ENCODE results near the gene ERN1. TPM values are rescaled to one million over a fixed set of nuclear protein-coding genes. Genes with fewer than 3 reads are reported as not detected.

ERN1 gene
- total RNA-seq, 4 donors from 2014 or later, result 9.5 to 20.2 (median 12.8) TPM

DNA sequence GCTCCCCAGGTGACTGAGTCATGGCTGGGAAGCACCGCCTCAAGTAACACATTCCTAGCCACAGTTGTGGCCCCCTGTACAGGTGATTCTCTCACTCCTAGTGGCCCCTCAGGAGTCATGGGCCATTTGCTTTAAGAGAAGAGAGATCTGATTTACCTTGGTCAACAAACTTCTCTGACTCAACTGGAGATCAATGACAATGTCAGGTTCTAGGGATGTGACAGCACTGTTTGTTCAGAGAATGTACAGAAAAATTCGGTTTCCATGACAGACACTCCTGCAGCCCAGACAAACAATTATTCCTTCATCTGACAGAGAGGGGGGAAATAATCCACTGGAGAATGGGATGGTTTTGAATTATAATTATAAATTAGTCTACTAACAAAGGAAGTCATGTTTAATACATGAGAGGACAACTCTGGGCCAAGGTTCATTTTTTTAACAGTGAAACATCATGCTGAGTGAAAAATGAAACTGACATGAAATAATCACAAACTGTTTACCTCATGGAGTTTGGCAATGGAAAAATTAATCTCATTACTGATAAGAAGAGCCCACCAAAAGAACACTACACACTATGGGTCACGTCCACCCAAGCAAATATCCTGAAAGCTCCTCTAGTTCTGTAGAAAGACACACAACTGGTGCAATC, 9.7 kb downstream of the ERN1 start:
- no peak overlapping the region for H3K4me3 ChIP-seq (replicated peaks in 1 of 3)
- no peak overlapping the region for H3K27ac ChIP-seq
- H3K9me3 ChIP-seq, result no peaks in the 10 kb centered on the region
- peaks cover 9 to 17% of the 10 kb centered on the region in 2 donors for H3K4me1 ChIP-seq
- H3K36me3 ChIP-seq, result no peaks in the 10 kb centered on the region
- no peaks in the 10 kb centered on the region for H3K27me3 ChIP-seq
- no peak for DNase-seq
- TF ChIP-seq POLR2A (IDR thresholded peaks at IDR 0.05), result no peak
- TF ChIP-seq, protein P1, sequence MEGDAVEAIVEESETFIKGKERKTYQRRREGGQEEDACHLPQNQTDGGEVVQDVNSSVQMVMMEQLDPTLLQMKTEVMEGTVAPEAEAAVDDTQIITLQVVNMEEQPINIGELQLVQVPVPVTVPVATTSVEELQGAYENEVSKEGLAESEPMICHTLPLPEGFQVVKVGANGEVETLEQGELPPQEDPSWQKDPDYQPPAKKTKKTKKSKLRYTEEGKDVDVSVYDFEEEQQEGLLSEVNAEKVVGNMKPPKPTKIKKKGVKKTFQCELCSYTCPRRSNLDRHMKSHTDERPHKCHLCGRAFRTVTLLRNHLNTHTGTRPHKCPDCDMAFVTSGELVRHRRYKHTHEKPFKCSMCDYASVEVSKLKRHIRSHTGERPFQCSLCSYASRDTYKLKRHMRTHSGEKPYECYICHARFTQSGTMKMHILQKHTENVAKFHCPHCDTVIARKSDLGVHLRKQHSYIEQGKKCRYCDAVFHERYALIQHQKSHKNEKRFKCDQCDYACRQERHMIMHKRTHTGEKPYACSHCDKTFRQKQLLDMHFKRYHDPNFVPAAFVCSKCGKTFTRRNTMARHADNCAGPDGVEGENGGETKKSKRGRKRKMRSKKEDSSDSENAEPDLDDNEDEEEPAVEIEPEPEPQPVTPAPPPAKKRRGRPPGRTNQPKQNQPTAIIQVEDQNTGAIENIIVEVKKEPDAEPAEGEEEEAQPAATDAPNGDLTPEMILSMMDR (IDR thresholded peaks at IDR 0.05), result no peak
- WGBS, 2 donors, result 80 to 86% methylated on average over 3 of the region's 3 CpGs
- intact Hi-C loops (cut with DNase I), result no loop called here

DNA sequence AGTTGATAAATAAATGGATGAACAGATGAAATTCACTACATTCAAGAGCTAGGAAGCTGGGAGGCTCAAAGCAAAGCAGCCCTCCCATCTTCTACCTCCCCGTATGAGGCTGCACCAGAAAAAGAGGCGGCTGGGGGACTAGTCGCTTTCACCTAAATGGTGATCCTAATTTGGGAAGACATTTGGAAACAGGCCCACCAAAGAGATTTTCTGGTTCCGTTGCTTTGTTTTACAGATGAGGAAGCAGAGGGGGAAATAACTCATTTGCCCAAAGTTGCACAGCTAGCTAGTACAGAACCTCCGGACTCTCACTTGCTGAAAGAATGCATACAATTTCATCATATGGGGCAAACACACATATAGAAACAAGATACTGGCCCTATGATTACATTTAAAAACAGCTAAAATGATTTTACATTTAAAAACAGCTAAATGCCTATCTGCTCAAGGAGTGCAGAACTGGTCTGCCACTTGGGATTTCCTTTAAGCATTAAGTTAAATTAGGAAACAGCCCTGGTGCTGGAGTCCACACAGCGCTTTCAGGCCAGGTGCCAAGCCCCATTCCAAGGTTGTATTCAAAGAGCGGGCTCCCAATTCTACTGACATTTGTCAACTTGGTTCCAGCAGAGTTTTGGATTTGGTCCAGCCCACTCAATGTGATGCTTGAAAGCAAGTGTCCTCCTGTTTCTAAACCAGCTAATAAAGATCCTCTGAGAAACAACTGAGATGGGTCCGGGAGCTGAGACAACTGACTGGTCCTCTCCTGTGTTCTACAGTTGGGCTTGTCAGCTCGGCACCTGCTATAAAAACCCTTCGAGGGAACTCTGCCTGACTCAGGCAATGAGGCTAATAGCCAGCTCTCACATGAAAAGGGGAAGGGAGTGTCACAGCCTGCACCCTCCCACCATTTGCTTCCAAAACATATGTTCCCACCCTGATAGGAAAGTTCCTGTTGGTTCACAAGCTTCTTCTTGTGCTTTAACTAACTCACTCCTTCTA, 11.7 kb downstream of the ERN1 start:
- intact Hi-C loops (cut with DNase I), result no loop called here
- no peak overlapping the region for H3K4me3 ChIP-seq (replicated peaks in 1 of 3)
- peaks cover 9 to 23% of the 10 kb centered on the region in 2 donors for H3K4me1 ChIP-seq
- no peaks in the 10 kb centered on the region for H3K36me3 ChIP-seq
- H3K9me3 ChIP-seq, result no peaks in the 10 kb centered on the region
- TF ChIP-seq, protein P1 (IDR thresholded peaks at IDR 0.05), result no peak
- no peak for TF ChIP-seq POLR2A (IDR thresholded peaks at IDR 0.05)
- H3K27me3 ChIP-seq, result no peaks in the 10 kb centered on the region
- 45 to 51% methylated on average over 10 of the region's 10 CpGs for WGBS, 2 donors
- no peak overlapping the region for H3K27ac ChIP-seq
- DNase-seq, result peak; percentile 79 to 83

GRCh38 chr17:64115822-64116534, 14.0 kb downstream of the ERN1 start:
- peaks cover 9 to 23% of the 10 kb centered on the region in 2 donors for H3K4me1 ChIP-seq
- H3K27ac ChIP-seq, result no peak overlapping the region
- TF ChIP-seq, protein P1 (IDR thresholded peaks at IDR 0.05), result no peak
- no peak for TF ChIP-seq POLR2A (IDR thresholded peaks at IDR 0.05)
- H3K36me3 ChIP-seq, result no peaks in the 10 kb centered on the region
- H3K4me3 ChIP-seq (replicated peaks in 1 of 3), result no peak overlapping the region
- 89 to 92% methylated on average over 7 of the region's 7 CpGs for WGBS, 2 donors
- DNase-seq, result no peak
- no peaks in the 10 kb centered on the region for H3K9me3 ChIP-seq
- no peaks in the 10 kb centered on the region for H3K27me3 ChIP-seq
- intact Hi-C loops (cut with DNase I), result no loop called here

GRCh38 chr17:64115043-64115698, 14.8 kb downstream of the ERN1 start:
- H3K9me3 ChIP-seq, result no peaks in the 10 kb centered on the region
- intact Hi-C loops (cut with DNase I), result no loop called here
- H3K4me3 ChIP-seq (replicated peaks in 1 of 3), result no peak overlapping the region
- 91 to 94% methylated on average over 8 of the region's 8 CpGs for WGBS, 2 donors
- no peaks in the 10 kb centered on the region for H3K36me3 ChIP-seq
- no peaks in the 10 kb centered on the region for H3K27me3 ChIP-seq
- TF ChIP-seq, protein P1 (IDR thresholded peaks at IDR 0.05), result no peak
- TF ChIP-seq POLR2A (IDR thresholded peaks at IDR 0.05), result no peak
- no peak overlapping the region for H3K27ac ChIP-seq
- H3K4me1 ChIP-seq, result peaks cover 9 to 23% of the 10 kb centered on the region in 2 donors
- no peak for DNase-seq
